Activated CD4-positive, alpha-beta T cell treated with anti-CD3 and anti-CD28 coated beads, Interleukin-2, amount 50 U/mL, for 24 hours (primary cell): Measurements from ENCODE around the gene TRMT1.
"Not testable (repeated sequence)": the region's sequence is repeated elsewhere in the genome, so short reads cannot be mapped to it uniquely, and the experiment has no call there.

Experiments
- DNase-seq, 2 donors: peaks; one replicate each; pipeline ENCODE4 v3.0.0-alpha.2; 2020; ENCODE audit warnings: low read depth in 1 of 2, low spot score in 1 of 2

TRMT1 gene

GRCh38 chr19:13116282-13117175, at the start of gene TRMT1:
TSS of gene TRMT1 (minus strand) at chr19:13116740. CDS start at chr19:13116399, 341 bp downstream.
- DNase-seq: peak; percentile 82 to 94

GRCh38 chr19:13166151-13166550, 49.6 kb upstream of the TRMT1 start:
- not testable (repeated sequence) for DNase-seq

GRCh38 chr19:13165162-13165997, 48.8 kb upstream of the TRMT1 start:
- DNase-seq: no peak

GRCh38 chr19:13164343-13165161, 48.0 kb upstream of the TRMT1 start:
- no peak for DNase-seq

GRCh38 chr19:13163609-13164342, 47.2 kb upstream of the TRMT1 start:
- DNase-seq: no peak

- peak; percentile 61 to 82 for DNase-seq
Observed at GRCh38 chr19:13162724-13163608, 46.4 kb upstream of the TRMT1 start.

- DNase-seq: no peak
Observed at GRCh38 chr19:13160557-13160956, 44.0 kb upstream of the TRMT1 start.

GRCh38 chr19:13159713-13160112, 43.2 kb upstream of the TRMT1 start:
- DNase-seq: no peak

GRCh38 chr19:13155472-13156359, 39.2 kb upstream of the TRMT1 start:
- peak in 1 of 2 donors; percentile 37 for DNase-seq

- DNase-seq: peak; percentile 62 to 72
Observed at GRCh38 chr19:13154911-13155471, 38.5 kb upstream of the TRMT1 start.

- peak; percentile 45 to 51 for DNase-seq
Observed at GRCh38 chr19:13154241-13154778, 37.8 kb upstream of the TRMT1 start.

- no peak for DNase-seq
Observed at GRCh38 chr19:13153569-13154240, 37.2 kb upstream of the TRMT1 start.

GRCh38 chr19:13152974-13153568, 36.5 kb upstream of the TRMT1 start:
- DNase-seq: peak; percentile 96 to 99

GRCh38 chr19:13152356-13152973, 35.9 kb upstream of the TRMT1 start:
- no peak for DNase-seq

- peak; percentile 92 to 94 for DNase-seq
Observed at GRCh38 chr19:13151605-13152355, 35.2 kb upstream of the TRMT1 start.
